ENCODE measurements around the gene SLC12A8.

- TF ChIP-seq POLR2A (IDR thresholded peaks at IDR 0.05; ENCODE audit: extremely low read depth, insufficient read length) (no peak), CTCF (IDR thresholded peaks at IDR 0.05; ENCODE audit: low read depth, low read length) (no peak), MAX (IDR thresholded peaks at IDR 0.05; ENCODE audit: low read depth, low read length) (no peak), MYC (IDR thresholded peaks at IDR 0.05; ENCODE audit: low read depth, low read length) (no peak)
These were observed 113.8 kb downstream of the SLC12A8 start for GRCh38 chr3:125098611-125099291.
